K562 (cell line): ENCODE data around the gene ARL6IP6. TPM values are rescaled to one million over a fixed set of nuclear protein-coding genes. Genes with fewer than 3 reads are reported as not detected.

Experiments
- ATAC-seq: fragments of 200-7000 bp; cut with Tn5 transposase; 3 replicates; pipeline ENCODE4 v1.9.1; 2020; ENCODE audit warnings: moderate library complexity
- BruUV-seq: library from RNA; stranded (reverse); fragments of 400-500 nt; replicated peaks from 2 replicates; lab custom pipeline; 2021; lab: Mats Ljungman, UMichigan
- CTCF ChIA-PET: fragments of 300-600 bp; formaldehyde crosslinking; extraction: SDS; loops from one replicate; lab custom pipeline; 2021; ENCODE audit warnings: low intra/inter-chr PET ratio; lab: Yijun Ruan, JAX
- POLR2A ChIA-PET: fragments of 300-600, 350-650 bp; sonication (Branson Sonifier 250); formaldehyde crosslinking; extraction: SDS; loops from one replicate; lab custom pipeline; 2021; ENCODE audit warnings: antibody characterized with exemption, inconsistent platforms; lab: Yijun Ruan, JAX
- DNase-seq, 4 experiments: peaks; one replicate each; pipeline versions ENCODE4 v3.0.0 to v3.0.0-alpha.2; 2011 to 2018; ENCODE audit warnings: low spot score in 3 of 4, mixed read lengths in 3 of 4; ENCODE audit errors: extremely low read depth in 1 of 4
- FAIRE-seq: peaks from 2 replicates; lab custom pipeline; 2011; peaks lifted over from hg19 to GRCh38; lab: Jason Lieb, UNC
- H2AFZ ChIP-seq: 2 replicates; pipeline ENCODE4 v1.6.0; 2011; ENCODE audit warnings: low read depth, low read length, control low read depth, inconsistent platforms
- H3K27ac ChIP-seq: fragments of 200-600 bp; 3 replicates; pipeline ENCODE4 v1.8.0; 2011; ENCODE audit warnings: low read depth, mild to moderate bottlenecking, control low read depth, inconsistent platforms, low read length, moderate library complexity, mixed read lengths; ENCODE audit errors: extremely low read depth
- H3K27me3 ChIP-seq, 2 experiments: fragments of 300-600 bp in 1 of 2; 2 replicates in 1 of 2; 3 replicates in 1 of 2; pipeline versions ENCODE4 v1.6.0 to v1.8.0; 2011; ENCODE audit warnings: inconsistent platforms in 2 of 2, low read length in 2 of 2, mild to moderate bottlenecking in 1 of 2, mixed read lengths in 1 of 2, moderate library complexity in 1 of 2; ENCODE audit not compliant: control insufficient read depth in 2 of 2, insufficient read depth in 2 of 2
- H3K36me3 ChIP-seq: fragments of 300-600 bp; 3 replicates; pipeline ENCODE4 v1.8.0; 2011; ENCODE audit warnings: mild to moderate bottlenecking, low read length, inconsistent platforms; ENCODE audit not compliant: control insufficient read depth, insufficient read depth
- H3K4me1 ChIP-seq, 2 experiments: fragments of 200-600 bp in 1 of 2; replicated peaks in 1 of 2; 2 replicates in 1 of 2; 3 replicates in 1 of 2; pipeline versions ENCODE4 v1.5.1 to v1.8.0; 2011; ENCODE audit warnings: inconsistent platforms in 2 of 2, low read length in 2 of 2, mild to moderate bottlenecking in 1 of 2, mixed read lengths in 1 of 2, moderate library complexity in 1 of 2; ENCODE audit not compliant: control insufficient read depth in 2 of 2, insufficient read depth in 2 of 2
- H3K4me2 ChIP-seq: 2 replicates; pipeline ENCODE4 v1.6.1; 2011; ENCODE audit warnings: low read length, control low read depth, inconsistent platforms, mixed read lengths; ENCODE audit not compliant: insufficient read depth
- H3K4me3 ChIP-seq: fragments of 200-600 bp; sonication (generic), shearing (Covaris generic); 2 replicates; pipeline ENCODE4 v1.5.1; 2016; ENCODE audit warnings: control low read depth, inconsistent platforms
- H3K79me2 ChIP-seq: fragments of 200-600 bp; 3 replicates; pipeline ENCODE4 v1.8.0; 2011; ENCODE audit warnings: low read length, inconsistent platforms; ENCODE audit not compliant: control insufficient read depth, insufficient read depth
- H3K9ac ChIP-seq, 2 experiments: 2 replicates each; pipeline versions ENCODE4 v1.6.0 to v1.6.1; 2011; ENCODE audit warnings: low read depth in 2 of 2, low read length in 2 of 2, control low read depth in 1 of 2, inconsistent platforms in 1 of 2, mild to moderate bottlenecking in 1 of 2, mixed read lengths in 1 of 2; ENCODE audit not compliant: insufficient read depth in 1 of 2
- H3K9me1 ChIP-seq: one replicate; pipeline ENCODE4 v1.6.0; 2011; ENCODE audit warnings: inconsistent platforms, mild to moderate bottlenecking, low read length, moderate library complexity; ENCODE audit not compliant: control insufficient read depth, insufficient read depth
- H3K9me3 ChIP-seq: replicated peaks from 2 replicates; pipeline ENCODE4 v1.5.1; 2011; ENCODE audit warnings: low read depth, low read length, inconsistent platforms; ENCODE audit not compliant: control insufficient read depth, insufficient read depth
- H4K20me1 ChIP-seq: replicated peaks from 2 replicates; pipeline ENCODE4 v1.6.1; 2011; ENCODE audit warnings: low read length, inconsistent platforms, mixed read lengths; ENCODE audit not compliant: control insufficient read depth, insufficient read depth
- DIDO1 ChIP-seq: fragments of 450-650 bp; IDR thresholded peaks from 2 replicates; pipeline ENCODE4 v1.6.1; 2016; ENCODE audit warnings: low read depth, missing biosample characterization, missing genetic modification characterization
- JUN ChIP-seq, 2 experiments: sonication (generic) in 1 of 2; formaldehyde crosslinking in 1 of 2; IDR thresholded peaks; 2 replicates each; pipeline versions ENCODE4 v1.6.1 to v1.8.0; 2012 to 2022; ENCODE audit warnings: borderline replicate concordance in 2 of 2, mild to moderate bottlenecking in 2 of 2, improper control_type of control experiment in 1 of 2, low read depth in 1 of 2, low read length in 1 of 2, missing genetic modification reagents in 1 of 2
- JUNB ChIP-seq: fragments of 450-650 bp; formaldehyde crosslinking; conservative IDR thresholded peaks from 2 replicates; pipeline ENCODE4 v1.4.0; 2020; ENCODE audit warnings: mild to moderate bottlenecking
- NFXL1 ChIP-seq: fragments of 450-650 bp; formaldehyde crosslinking; IDR thresholded peaks from 2 replicates; pipeline ENCODE4 v1.4.0; 2021; ENCODE audit warnings: mild to moderate bottlenecking
- ZNF124 ChIP-seq: sonication (generic); formaldehyde crosslinking; IDR thresholded peaks from 2 replicates; pipeline ENCODE4 v1.8.1; 2022; ENCODE audit warnings: missing genetic modification reagents
- WGBS: fragments of 100-300 bp; shearing (Covaris generic); methylation state at CpG from one replicate; pipeline ENCODE4 v1.1.6; 2016; ENCODE audit warnings: low coverage, mixed read lengths; ENCODE audit not compliant: insufficient coverage; ENCODE audit errors: missing lambda C conversion rate; 5-methylcytosine and 5-hydroxymethylcytosine counted together
- in situ Hi-C: fragments of 300-500 bp; cut with MboI; formaldehyde crosslinking; loops from 4 replicates; pipeline ENCODE4 v1.15.0; 2018; ENCODE audit warnings: inconsistent platforms, mixed read lengths
- intact Hi-C: fragments of 100-400 bp; cut with micrococcal nuclease; formaldehyde crosslinking; loops from 2 replicates; pipeline ENCODE4 v1.14.2; 2022
- polyA plus RNA-seq, 8 experiments: library from polyadenylated mRNA; depleted of rRNA in 4 of 8; stranded (reverse) in 5 of 8; unstranded in 3 of 8; fragments of >200 nt; fragmentation: Nextera tagmentation in 2 of 8; fragmentation: Illumina TruSeq in 1 of 8; extraction: Ambion mirVana in 2 of 8; extraction: Trizol in 1 of 8; gene quantifications; 2 replicates each; pipeline versions ENCODE4 v1.2.1 to v1.2.3, GENCODE V29; 2011 to 2014; ENCODE audit warnings: inconsistent platforms in 1 of 8, missing spikeins in 1 of 8
- total RNA-seq, 7 experiments: library from RNA; depleted of rRNA in 6 of 7; stranded (reverse); fragments of >200 nt in 6 of 7; fragmentation: Illumina TruSeq in 2 of 7; extraction: Trizol in 2 of 7; gene quantifications; 2 replicates each; pipeline versions ENCODE4 v1.2.1 to v1.2.3, GENCODE V29; 2011 to 2021; ENCODE audit warnings: low replicate concordance in 1 of 7
- TF ChIP-seq, protein P1 (sequence below): fragments of 250-450 bp; sonication (Bioruptor Pico); IDR thresholded peaks from 2 replicates; pipeline ENCODE4 v1.8.0; 2021; ENCODE audit warnings: moderate library complexity, mild to moderate bottlenecking, inconsistent platforms
- TF ChIP-seq, protein P2 (sequence below): fragments of 200-800 bp; sonication (Bioruptor generic); IDR thresholded peaks from 2 replicates; pipeline ENCODE4 v1.6.1; 2017; ENCODE audit warnings: missing genetic modification characterization, missing compliant biosample characterization
- TF ChIP-seq, protein P3 (sequence below): fragments of 450-650 bp; IDR thresholded peaks from 2 replicates; pipeline ENCODE4 v1.7.1; 2018; ENCODE audit warnings: mild to moderate bottlenecking, low read depth; ENCODE audit not compliant: partially characterized antibody
- TF ChIP-seq, protein P4 (sequence below): fragments of 450-650 bp; formaldehyde crosslinking; IDR thresholded peaks from 2 replicates; pipeline ENCODE4 v1.4.0; 2020; ENCODE audit warnings: mild to moderate bottlenecking, mixed read lengths

ARL6IP6 gene
- total and polyA plus RNA-seq, 9 of the 15 experiments (the other 6 are each of a cell fraction or from before 2014, with no cell fraction given), result 19.2 to 98.5 (median 36.2) TPM

DNA sequence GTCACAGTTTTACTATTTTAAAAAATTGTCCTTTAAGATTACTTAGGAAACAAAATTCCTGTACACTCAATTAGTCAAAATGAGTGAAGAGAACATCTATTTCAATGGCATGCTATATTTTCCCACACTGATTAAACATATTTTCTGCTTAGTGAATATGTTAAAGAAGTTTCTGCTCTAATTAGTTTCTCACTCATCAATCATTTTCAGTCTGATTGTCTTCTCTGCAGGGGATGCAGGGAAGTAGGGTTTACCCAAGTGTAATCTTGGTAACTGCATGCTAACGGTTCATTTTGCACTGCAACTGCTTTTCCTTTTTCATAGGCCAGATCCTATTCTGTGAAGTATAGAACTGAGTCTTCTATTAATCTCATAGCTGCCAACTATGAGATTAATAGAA, 78.5 kb downstream of the ARL6IP6 start (continued):
- TF ChIP-seq JUN (IDR thresholded peaks at IDR 0.05; ENCODE audit: borderline replicate concordance, low read depth, low read length), result no peak
- no peak for TF ChIP-seq JUN (CRISPR knock-in tag; IDR thresholded peaks at IDR 0.05; ENCODE audit: borderline replicate concordance)
- TF ChIP-seq, protein P1, sequence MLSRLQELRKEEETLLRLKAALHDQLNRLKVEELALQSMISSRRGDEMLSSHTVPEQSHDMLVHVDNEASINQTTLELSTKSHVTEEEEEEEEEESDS (CRISPR knock-in tag), result no peak

DNA sequence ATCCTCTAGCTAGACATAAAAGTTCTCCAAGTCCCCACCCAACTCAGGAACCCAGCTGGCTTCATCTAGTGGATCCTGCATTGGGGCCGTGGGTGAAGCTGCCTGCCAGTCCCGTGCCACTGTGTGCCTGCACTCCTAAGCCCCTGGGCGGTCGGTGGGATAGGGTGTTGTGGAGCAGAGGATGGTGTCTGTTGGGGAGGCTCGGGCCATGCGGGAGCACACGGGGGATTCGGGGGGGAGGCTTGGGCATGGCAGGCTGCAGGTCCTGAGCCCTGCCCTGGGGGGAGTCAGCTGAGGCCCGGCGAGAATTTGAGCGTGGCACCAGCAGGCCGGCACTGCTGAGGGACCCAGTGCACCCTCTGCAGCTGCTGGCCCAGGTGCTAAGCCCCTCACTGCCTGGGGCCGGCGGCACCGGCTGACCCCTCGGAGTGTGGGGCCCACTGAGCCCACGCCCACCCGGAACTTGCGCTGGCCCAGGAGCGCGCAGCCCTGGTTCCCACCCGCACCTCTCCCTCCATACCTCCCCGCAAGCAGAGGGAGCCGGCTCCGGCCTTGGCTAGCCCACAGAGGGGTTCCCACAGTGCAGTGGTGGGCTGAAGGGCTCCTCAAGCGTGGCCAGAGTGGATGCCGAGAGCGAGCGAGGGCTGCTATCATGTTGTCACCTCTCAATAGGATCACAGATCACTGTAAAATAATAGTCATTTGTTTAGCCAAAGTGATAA, 86.4 kb downstream of the ARL6IP6 start:
- in situ Hi-C loops, result no loop called here
- DNase-seq, result no peak
- ChIA-PET POLR2A (no interaction called here), CTCF (no interaction called here)
- WGBS, result under 1% methylated on average over 28 of the region's 29 CpGs
- Histone ChIP-seq H3K79me2 (no peaks in the 10 kb centered on the region), H3K36me3 (no peaks in the 10 kb centered on the region), H3K27ac (no peak overlapping the region), H4K20me1 (no peaks in the 10 kb centered on the region), H3K4me3 (no peak overlapping the region), H3K9ac (no peak overlapping the region), H3K9me1 (no peaks in the 10 kb centered on the region), H2AFZ (no peak overlapping the region), H3K4me2 (no peak overlapping the region), H3K4me1 (0 out of 5 replicates have a peak, but pooled peaks cover 0 to 4% of the 10 kb centered on the region in 2 experiments), H3K27me3 (no peaks in the 10 kb centered on the region), H3K9me3 (no peaks in the 10 kb centered on the region)
- no peak; the same call in 2 of the 3 replicates for ATAC-seq
- intact Hi-C loops, result no loop called here
- no TSS peak for BruUV-seq
- no peak for TF ChIP-seq JUNB
- no peak for TF ChIP-seq DIDO1 (tag)
- TF ChIP-seq, protein P2, sequence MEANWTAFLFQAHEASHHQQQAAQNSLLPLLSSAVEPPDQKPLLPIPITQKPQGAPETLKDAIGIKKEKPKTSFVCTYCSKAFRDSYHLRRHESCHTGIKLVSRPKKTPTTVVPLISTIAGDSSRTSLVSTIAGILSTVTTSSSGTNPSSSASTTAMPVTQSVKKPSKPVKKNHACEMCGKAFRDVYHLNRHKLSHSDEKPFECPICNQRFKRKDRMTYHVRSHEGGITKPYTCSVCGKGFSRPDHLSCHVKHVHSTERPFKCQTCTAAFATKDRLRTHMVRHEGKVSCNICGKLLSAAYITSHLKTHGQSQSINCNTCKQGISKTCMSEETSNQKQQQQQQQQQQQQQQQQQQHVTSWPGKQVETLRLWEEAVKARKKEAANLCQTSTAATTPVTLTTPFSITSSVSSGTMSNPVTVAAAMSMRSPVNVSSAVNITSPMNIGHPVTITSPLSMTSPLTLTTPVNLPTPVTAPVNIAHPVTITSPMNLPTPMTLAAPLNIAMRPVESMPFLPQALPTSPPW (CRISPR knock-in tag), result no peak
- no peak for TF ChIP-seq ZNF124 (CRISPR knock-in tag)
- no peak for TF ChIP-seq NFXL1 (CRISPR knock-in tag)
- TF ChIP-seq, protein P3, sequence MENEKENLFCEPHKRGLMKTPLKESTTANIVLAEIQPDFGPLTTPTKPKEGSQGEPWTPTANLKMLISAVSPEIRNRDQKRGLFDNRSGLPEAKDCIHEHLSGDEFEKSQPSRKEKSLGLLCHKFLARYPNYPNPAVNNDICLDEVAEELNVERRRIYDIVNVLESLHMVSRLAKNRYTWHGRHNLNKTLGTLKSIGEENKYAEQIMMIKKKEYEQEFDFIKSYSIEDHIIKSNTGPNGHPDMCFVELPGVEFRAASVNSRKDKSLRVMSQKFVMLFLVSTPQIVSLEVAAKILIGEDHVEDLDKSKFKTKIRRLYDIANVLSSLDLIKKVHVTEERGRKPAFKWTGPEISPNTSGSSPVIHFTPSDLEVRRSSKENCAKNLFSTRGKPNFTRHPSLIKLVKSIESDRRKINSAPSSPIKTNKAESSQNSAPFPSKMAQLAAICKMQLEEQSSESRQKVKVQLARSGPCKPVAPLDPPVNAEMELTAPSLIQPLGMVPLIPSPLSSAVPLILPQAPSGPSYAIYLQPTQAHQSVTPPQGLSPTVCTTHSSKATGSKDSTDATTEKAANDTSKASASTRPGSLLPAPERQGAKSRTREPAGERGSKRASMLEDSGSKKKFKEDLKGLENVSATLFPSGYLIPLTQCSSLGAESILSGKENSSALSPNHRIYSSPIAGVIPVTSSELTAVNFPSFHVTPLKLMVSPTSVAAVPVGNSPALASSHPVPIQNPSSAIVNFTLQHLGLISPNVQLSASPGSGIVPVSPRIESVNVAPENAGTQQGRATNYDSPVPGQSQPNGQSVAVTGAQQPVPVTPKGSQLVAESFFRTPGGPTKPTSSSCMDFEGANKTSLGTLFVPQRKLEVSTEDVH, result no peak
- TF ChIP-seq, protein P4, sequence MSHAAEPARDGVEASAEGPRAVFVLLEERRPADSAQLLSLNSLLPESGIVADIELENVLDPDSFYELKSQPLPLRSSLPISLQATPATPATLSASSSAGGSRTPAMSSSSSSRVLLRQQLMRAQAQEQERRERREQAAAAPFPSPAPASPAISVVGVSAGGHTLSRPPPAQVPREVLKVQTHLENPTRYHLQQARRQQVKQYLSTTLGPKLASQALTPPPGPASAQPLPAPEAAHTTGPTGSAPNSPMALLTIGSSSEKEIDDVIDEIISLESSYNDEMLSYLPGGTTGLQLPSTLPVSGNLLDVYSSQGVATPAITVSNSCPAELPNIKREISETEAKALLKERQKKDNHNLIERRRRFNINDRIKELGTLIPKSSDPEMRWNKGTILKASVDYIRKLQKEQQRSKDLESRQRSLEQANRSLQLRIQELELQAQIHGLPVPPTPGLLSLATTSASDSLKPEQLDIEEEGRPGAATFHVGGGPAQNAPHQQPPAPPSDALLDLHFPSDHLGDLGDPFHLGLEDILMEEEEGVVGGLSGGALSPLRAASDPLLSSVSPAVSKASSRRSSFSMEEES, result no peak
- FAIRE-seq, result no peak
